Measurements from ENCODE around the gene RUNX2.

GRCh38 chr6:45498591-45498990, 170.5 kb downstream of the RUNX2 start:
- TF ChIP-seq ESRRG (CRISPR knock-in tag; IDR thresholded peaks at IDR 0.05): no peak
- TF ChIP-seq CSRNP3 (CRISPR knock-in tag; IDR thresholded peaks at IDR 0.05): no peak
- TF ChIP-seq PATZ1 (CRISPR knock-in tag; IDR thresholded peaks at IDR 0.05; ENCODE audit: borderline replicate concordance): no peak
- no peak for TF ChIP-seq ZFP3 (CRISPR knock-in tag; IDR thresholded peaks at IDR 0.05)
- TF ChIP-seq TCF4 (CRISPR knock-in tag; IDR thresholded peaks at IDR 0.05; ENCODE audit: borderline replicate concordance): no peak
- no peak for TF ChIP-seq ZFP30 (CRISPR knock-in tag; IDR thresholded peaks at IDR 0.05)
- TF ChIP-seq SNAI2 (CRISPR knock-in tag; IDR thresholded peaks at IDR 0.05): no peak
- no peak for TF ChIP-seq ZC3H10 (CRISPR knock-in tag; IDR thresholded peaks at IDR 0.05)
